Measurements from ENCODE around the gene OPHN1. TPM values are rescaled to one million over a fixed set of nuclear protein-coding genes. Genes with fewer than 3 reads are reported as not detected.

Gene OPHN1
- total and polyA plus RNA-seq, 12 donors, result 2.1 to 7.1 (median 5.2) TPM

- intact Hi-C loops (cut with DNase I), result loop anchor here in 3 of 10 donors (10.0 kb wide), 3 partner anchors 274 to 1094 kb away; no protein-coding TSS in a partner anchor
- H3K27me3 ChIP-seq, result peaks cover 0 to 25% (median 0%) of the 10 kb centered on the region in 7 donors
- no peak overlapping the region for H3K27ac ChIP-seq
- H3K4me1 ChIP-seq, result peaks cover 0 to 8% (median 0%) of the 10 kb centered on the region in 9 donors
- ATAC-seq, result no peak
- no peak overlapping the region for H3K4me3 ChIP-seq
- peaks cover 0 to 22% (median 0%) of the 10 kb centered on the region in 9 donors for H3K36me3 ChIP-seq
- no peak for DNase-seq
- no peaks in the 10 kb centered on the region for H3K9me3 ChIP-seq
- 91 to 98% methylated on average over 2 of the region's 2 CpGs for WGBS, 2 donors
- TF ChIP-seq, protein P1, sequence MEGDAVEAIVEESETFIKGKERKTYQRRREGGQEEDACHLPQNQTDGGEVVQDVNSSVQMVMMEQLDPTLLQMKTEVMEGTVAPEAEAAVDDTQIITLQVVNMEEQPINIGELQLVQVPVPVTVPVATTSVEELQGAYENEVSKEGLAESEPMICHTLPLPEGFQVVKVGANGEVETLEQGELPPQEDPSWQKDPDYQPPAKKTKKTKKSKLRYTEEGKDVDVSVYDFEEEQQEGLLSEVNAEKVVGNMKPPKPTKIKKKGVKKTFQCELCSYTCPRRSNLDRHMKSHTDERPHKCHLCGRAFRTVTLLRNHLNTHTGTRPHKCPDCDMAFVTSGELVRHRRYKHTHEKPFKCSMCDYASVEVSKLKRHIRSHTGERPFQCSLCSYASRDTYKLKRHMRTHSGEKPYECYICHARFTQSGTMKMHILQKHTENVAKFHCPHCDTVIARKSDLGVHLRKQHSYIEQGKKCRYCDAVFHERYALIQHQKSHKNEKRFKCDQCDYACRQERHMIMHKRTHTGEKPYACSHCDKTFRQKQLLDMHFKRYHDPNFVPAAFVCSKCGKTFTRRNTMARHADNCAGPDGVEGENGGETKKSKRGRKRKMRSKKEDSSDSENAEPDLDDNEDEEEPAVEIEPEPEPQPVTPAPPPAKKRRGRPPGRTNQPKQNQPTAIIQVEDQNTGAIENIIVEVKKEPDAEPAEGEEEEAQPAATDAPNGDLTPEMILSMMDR (IDR thresholded peaks at IDR 0.05), result no peak
These were observed 242.5 kb downstream of the OPHN1 start for GRCh38 chrX:68190799-68191198.

DNA sequence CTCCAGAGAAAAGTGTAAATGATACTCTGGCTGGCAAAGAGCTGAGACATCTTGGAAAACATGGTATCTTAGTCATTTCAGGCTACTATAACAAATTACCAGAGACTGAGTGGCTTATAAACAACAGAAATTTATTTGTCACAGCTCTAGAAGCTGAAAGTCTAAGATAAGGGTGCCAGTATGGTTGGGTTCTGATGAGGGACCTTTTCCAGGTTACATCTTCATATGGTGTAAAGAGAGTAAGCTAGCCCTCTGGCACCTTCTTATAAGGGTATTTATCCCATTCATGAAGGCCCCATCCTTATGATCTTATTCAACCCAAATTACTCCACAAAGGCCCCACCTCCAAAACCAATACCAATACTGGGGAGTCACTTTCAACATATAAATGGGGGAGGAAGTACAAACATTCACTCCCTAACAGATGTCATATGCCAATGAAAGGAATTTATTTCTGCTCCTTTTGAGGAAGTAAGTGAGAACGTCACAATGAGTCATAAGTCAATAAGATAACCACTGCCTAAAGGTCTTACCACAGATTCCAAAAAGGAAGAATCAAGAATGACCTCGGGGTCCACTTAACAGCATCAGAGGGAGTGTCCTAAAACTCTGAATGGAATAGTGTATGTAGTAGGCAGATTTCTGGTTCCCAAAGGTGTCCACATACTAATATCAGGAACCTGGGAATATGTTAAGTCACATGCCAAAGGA lies 246.6 kb downstream of the OPHN1 start:
- no peak overlapping the region for H3K4me3 ChIP-seq
- DNase-seq, result no peak
- WGBS, 2 donors, result 54 to 57% methylated on average over 2 of the region's 2 CpGs
- TF ChIP-seq, protein P1 (IDR thresholded peaks at IDR 0.05), result no peak
- H3K36me3 ChIP-seq, result peaks cover 0 to 14% (median 0%) of the 10 kb centered on the region in 9 donors
- no peak for ATAC-seq
- intact Hi-C loops (cut with DNase I), result no loop called here
- no peak overlapping the region for H3K27ac ChIP-seq
- peaks cover 0 to 18% (median 0%) of the 10 kb centered on the region in 7 donors for H3K27me3 ChIP-seq
- H3K9me3 ChIP-seq, result no peaks in the 10 kb centered on the region
- H3K4me1 ChIP-seq, result peaks cover 0 to 7% (median 0%) of the 10 kb centered on the region in 9 donors

DNA sequence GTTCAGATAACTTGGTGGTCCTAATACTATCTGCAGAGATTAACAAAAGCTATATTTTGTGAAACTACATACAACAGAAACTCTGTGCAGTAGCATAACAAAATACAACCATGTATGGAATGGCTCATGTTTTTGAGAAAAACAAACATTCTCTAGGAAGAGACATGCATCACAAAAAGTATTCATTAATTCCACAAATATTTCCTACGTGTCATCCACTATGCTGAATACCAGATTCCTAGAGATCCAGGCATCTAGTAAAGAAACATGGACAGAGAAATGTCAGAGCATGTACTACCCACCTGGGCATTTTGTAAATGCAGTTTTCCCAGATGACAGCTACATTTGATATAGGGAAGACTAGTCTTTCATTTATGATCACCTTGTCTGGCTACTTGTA lies 248.1 kb downstream of the OPHN1 start:
- 63 to 81% methylated on average over 1 of the region's 1 CpG for WGBS, 2 donors
- no peaks in the 10 kb centered on the region for H3K9me3 ChIP-seq
- no peak overlapping the region for H3K4me3 ChIP-seq
- intact Hi-C loops (cut with DNase I), result no loop called here
- H3K27me3 ChIP-seq, result peaks cover 0 to 13% (median 0%) of the 10 kb centered on the region in 7 donors
- peaks cover 0 to 13% (median 0%) of the 10 kb centered on the region in 9 donors for H3K4me1 ChIP-seq
- ATAC-seq (no peak), DNase-seq (no peak)
- TF ChIP-seq, protein P1 (IDR thresholded peaks at IDR 0.05), result no peak
- no peak overlapping the region for H3K27ac ChIP-seq
- peaks cover 0 to 6% (median 0%) of the 10 kb centered on the region in 9 donors for H3K36me3 ChIP-seq

GRCh38 chrX:68183612-68184214 lies 249.6 kb downstream of the OPHN1 start:
- Histone ChIP-seq H3K27me3 (peaks cover 0 to 7% (median 0%) of the 10 kb centered on the region in 7 donors), H3K4me3 (no peak overlapping the region), H3K36me3 (no peaks in the 10 kb centered on the region), H3K4me1 (peaks cover 0 to 13% (median 0%) of the 10 kb centered on the region in 9 donors), H3K27ac (no peak overlapping the region), H3K9me3 (no peaks in the 10 kb centered on the region)
- DNase-seq (no peak), ATAC-seq (no peak)
- WGBS, 2 donors, result 59 to 62% methylated on average over 4 of the region's 4 CpGs
- TF ChIP-seq, protein P1 (IDR thresholded peaks at IDR 0.05), result peak in 6 of 9 donors; percentile 26 to 49 (median 34)
- intact Hi-C loops (cut with DNase I), result no loop called here
